Osteoblast (primary cell): ENCODE results near the gene NXPE1. TPM values are rescaled to one million over a fixed set of nuclear protein-coding genes. Genes with fewer than 3 reads are reported as not detected.

Experiments
- DNase-seq: peaks from one replicate; pipeline ENCODE4 v3.0.0; 2011; ENCODE audit warnings: low spot score, mixed read lengths; ENCODE audit not compliant: insufficient read length; ENCODE audit errors: missing footprints
- H2AFZ ChIP-seq: 2 replicates; pipeline ENCODE4 v1.6.0; 2011; ENCODE audit warnings: mild to moderate bottlenecking, low read length
- H3K27ac ChIP-seq: 2 replicates; pipeline ENCODE4 v1.5.1; 2011; ENCODE audit warnings: mild to moderate bottlenecking, low read depth, low read length, moderate library complexity
- H3K27me3 ChIP-seq: 2 replicates; pipeline ENCODE4 v1.6.0; 2012; ENCODE audit warnings: mild to moderate bottlenecking, control low read depth, inconsistent platforms, low read length, moderate library complexity; ENCODE audit not compliant: insufficient read depth
- H3K36me3 ChIP-seq: 2 replicates; pipeline ENCODE4 v1.5.1; 2011; ENCODE audit warnings: mild to moderate bottlenecking, low read length, control low read depth, moderate library complexity; ENCODE audit not compliant: insufficient read depth
- H3K4me1 ChIP-seq: 2 replicates; pipeline ENCODE4 v1.5.1; 2011; ENCODE audit warnings: mild to moderate bottlenecking, low read length, control low read depth, moderate library complexity; ENCODE audit not compliant: insufficient read depth
- H3K4me2 ChIP-seq: 2 replicates; pipeline ENCODE4 v1.6.0; 2011; ENCODE audit warnings: mild to moderate bottlenecking, low read length; ENCODE audit not compliant: insufficient read depth
- H3K4me3 ChIP-seq: fragments of 200-600 bp; sonication (generic); 3 replicates; pipeline ENCODE4 v1.5.1; 2012; ENCODE audit warnings: mild to moderate bottlenecking, low read length, inconsistent platforms; ENCODE audit not compliant: insufficient read depth
- H3K79me2 ChIP-seq: 2 replicates; pipeline ENCODE4 v1.6.0; 2012; ENCODE audit warnings: mild to moderate bottlenecking, low read length, control low read depth, inconsistent platforms; ENCODE audit not compliant: insufficient read depth
- H3K9me3 ChIP-seq: 2 replicates; pipeline ENCODE4 v1.5.1; 2011; ENCODE audit warnings: low read depth, low read length, control low read depth
- H4K20me1 ChIP-seq: 2 replicates; pipeline ENCODE4 v1.6.0; 2012; ENCODE audit warnings: mild to moderate bottlenecking, low read length, control low read depth; ENCODE audit not compliant: insufficient read depth
- total RNA-seq: library from RNA; depleted of rRNA; stranded (reverse); fragments of >200 nt; gene quantifications from 2 replicates; pipeline ENCODE4 v1.2.3, GENCODE V29; 2012
- TF ChIP-seq, protein P1 (sequence below): IDR thresholded peaks from 2 replicates; pipeline ENCODE4 v1.5.1; 2011; ENCODE audit warnings: mild to moderate bottlenecking, low read depth, low read length, moderate library complexity; ENCODE audit errors: extremely low read depth

Gene NXPE1
- total RNA-seq, 1 donor = not detected

DNA sequence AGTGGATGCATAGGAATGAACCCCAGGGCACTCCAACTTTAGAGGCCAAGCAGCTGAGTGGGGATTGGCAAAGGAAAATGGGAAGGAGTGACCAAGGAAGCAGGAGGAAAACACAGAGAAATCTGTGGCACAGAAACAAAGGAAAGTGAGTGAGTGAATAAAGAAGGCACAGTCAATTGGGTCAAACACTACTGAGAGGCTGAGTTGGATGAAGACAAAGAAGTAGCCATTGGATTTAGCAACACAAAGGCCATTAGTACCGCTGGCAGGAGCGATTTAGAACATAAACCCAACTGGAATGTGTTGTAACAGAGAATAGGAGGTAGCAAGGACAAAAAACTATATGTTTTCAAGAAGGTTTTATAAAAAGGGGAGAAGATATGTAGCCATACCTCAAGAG lies 6.6 kb upstream of the NXPE1 start:
- TF ChIP-seq, protein P1, sequence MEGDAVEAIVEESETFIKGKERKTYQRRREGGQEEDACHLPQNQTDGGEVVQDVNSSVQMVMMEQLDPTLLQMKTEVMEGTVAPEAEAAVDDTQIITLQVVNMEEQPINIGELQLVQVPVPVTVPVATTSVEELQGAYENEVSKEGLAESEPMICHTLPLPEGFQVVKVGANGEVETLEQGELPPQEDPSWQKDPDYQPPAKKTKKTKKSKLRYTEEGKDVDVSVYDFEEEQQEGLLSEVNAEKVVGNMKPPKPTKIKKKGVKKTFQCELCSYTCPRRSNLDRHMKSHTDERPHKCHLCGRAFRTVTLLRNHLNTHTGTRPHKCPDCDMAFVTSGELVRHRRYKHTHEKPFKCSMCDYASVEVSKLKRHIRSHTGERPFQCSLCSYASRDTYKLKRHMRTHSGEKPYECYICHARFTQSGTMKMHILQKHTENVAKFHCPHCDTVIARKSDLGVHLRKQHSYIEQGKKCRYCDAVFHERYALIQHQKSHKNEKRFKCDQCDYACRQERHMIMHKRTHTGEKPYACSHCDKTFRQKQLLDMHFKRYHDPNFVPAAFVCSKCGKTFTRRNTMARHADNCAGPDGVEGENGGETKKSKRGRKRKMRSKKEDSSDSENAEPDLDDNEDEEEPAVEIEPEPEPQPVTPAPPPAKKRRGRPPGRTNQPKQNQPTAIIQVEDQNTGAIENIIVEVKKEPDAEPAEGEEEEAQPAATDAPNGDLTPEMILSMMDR = no peak
- no peak overlapping the region for H3K27ac ChIP-seq
- H3K4me1 ChIP-seq = peaks cover 4% of the 10 kb centered on the region
- H3K27me3 ChIP-seq = no peaks in the 10 kb centered on the region
- no peak overlapping the region for H3K4me2 ChIP-seq
- no peaks in the 10 kb centered on the region for H3K9me3 ChIP-seq
- H3K4me3 ChIP-seq = no peak overlapping the region
- H3K36me3 ChIP-seq = no peaks in the 10 kb centered on the region
- no peak overlapping the region for H2AFZ ChIP-seq
- no peak for DNase-seq
- no peaks in the 10 kb centered on the region for H4K20me1 ChIP-seq
- H3K79me2 ChIP-seq = no peaks in the 10 kb centered on the region

DNA sequence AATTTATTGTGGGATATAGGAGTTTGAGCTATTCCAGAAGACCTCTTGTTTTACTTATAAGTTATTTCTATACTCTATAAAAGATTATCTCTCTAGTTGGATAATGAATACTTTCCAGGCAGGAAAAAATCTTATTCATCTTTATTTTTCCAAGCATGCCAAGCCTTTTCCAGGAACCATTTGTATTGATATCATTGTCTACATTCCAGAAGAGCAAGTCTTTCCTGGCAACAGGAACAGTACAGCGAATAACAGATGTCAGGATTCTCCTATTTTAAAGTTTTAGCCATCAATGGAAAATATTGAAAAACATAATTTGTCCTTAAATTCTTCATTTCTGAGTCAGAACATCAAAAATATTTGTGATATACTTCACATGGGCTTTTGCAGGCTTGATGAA lies 5.2 kb upstream of the NXPE1 start:
- Histone ChIP-seq H3K79me2 (no peaks in the 10 kb centered on the region), H2AFZ (no peak overlapping the region), H3K9me3 (no peaks in the 10 kb centered on the region), H3K4me3 (no peak overlapping the region), H3K27me3 (no peaks in the 10 kb centered on the region), H3K36me3 (no peaks in the 10 kb centered on the region), H3K4me2 (no peak overlapping the region), H3K4me1 (peaks cover 4% of the 10 kb centered on the region), H3K27ac (no peak overlapping the region), H4K20me1 (no peaks in the 10 kb centered on the region)
- TF ChIP-seq, protein P1 = no peak
- DNase-seq = peak; percentile 19

DNA sequence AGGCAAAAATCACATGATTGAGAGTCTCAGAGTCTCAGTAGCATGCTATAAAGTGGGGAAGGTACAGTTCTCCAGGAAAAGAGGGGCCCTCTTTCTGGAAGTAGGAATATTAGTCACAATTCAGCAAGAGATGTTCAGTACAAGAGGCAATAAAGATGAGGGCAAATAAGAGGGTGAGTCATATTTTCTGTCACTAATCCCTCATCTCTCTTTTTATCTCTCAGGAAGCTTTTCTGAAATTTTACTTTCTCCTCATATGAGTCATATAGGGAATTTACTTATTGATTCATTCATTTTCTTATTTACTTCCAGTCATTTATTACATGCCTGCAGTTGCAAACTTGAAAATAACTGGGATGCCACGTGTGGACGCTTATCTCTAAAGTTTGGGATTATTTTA lies 3.4 kb upstream of the NXPE1 start:
- no peaks in the 10 kb centered on the region for H4K20me1 ChIP-seq
- TF ChIP-seq, protein P1 = no peak
- no peaks in the 10 kb centered on the region for H3K79me2 ChIP-seq
- peak overlapping the region; percentile 20 for H3K4me3 ChIP-seq
- H3K9me3 ChIP-seq = no peaks in the 10 kb centered on the region
- H3K27ac ChIP-seq = no peak overlapping the region
- H3K36me3 ChIP-seq = no peaks in the 10 kb centered on the region
- H3K4me2 ChIP-seq = peak overlapping the region; percentile 39
- no peak for DNase-seq
- H2AFZ ChIP-seq = no peak overlapping the region
- peaks cover 4% of the 10 kb centered on the region for H3K4me1 ChIP-seq
- H3K27me3 ChIP-seq = no peaks in the 10 kb centered on the region

DNA sequence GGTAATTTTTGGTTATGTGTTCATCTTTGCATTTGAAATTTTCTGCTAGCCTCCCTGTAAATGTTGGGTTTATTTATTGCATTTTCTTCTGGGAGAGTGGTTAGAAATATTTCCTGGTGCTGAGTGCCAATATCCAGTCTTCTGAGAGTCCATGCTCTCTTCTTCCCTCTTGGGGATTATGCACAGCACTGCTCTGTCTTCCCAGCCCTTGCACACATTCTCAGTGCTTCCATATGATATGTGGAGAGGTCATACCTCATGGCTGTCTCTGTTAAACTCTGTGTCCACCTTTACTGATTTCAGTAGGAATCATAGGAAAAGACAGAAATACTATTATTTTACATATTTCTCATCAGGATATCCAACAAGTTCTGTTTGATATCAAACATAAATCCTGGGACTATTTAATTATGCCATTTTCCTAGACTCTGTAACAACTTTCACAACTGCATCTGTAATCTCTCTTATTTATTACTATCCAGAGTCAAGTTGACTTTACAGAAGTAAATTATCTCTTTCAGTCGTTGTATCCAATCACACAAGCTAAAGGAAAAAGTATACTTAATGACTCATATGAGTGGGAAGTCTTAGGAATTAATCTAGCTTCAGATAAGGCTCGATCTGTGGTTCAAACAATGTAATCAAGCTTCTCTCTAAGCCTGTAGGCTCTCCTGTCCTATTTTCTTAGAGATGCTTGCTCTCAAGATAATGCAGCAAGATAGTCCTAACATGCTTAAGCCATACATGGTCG lies 2.7 kb upstream of the NXPE1 start:
- no peaks in the 10 kb centered on the region for H3K79me2 ChIP-seq
- TF ChIP-seq, protein P1 = no peak
- no peaks in the 10 kb centered on the region for H3K27me3 ChIP-seq
- H3K4me3 ChIP-seq = no peak overlapping the region
- no peak overlapping the region for H2AFZ ChIP-seq
- no peak overlapping the region for H3K27ac ChIP-seq
- H3K4me2 ChIP-seq = peak overlapping the region; percentile 39
- H3K36me3 ChIP-seq = no peaks in the 10 kb centered on the region
- DNase-seq = peak; percentile 18
- peaks cover 4% of the 10 kb centered on the region for H3K4me1 ChIP-seq
- no peaks in the 10 kb centered on the region for H3K9me3 ChIP-seq
- H4K20me1 ChIP-seq = no peaks in the 10 kb centered on the region
